ENCODE measurements around the gene RPS6KA3.

- TF ChIP-seq POLR2A (IDR thresholded peaks at IDR 0.05) = no peak
- TF ChIP-seq CTCF (IDR thresholded peaks at IDR 0.05) = no peak
Measured at GRCh38 chrX:20306668-20307067, 40.0 kb upstream of the RPS6KA3 start.
